GM21360 (cell line): ENCODE results near the gene OR5K4.

Experiments used
- ATAC-seq: cut with Tn5 transposase; IDR thresholded peaks from one replicate; pipeline ENCODE4 v1.9.1; 2021; ENCODE audit warnings: mild to moderate bottlenecking, moderate library complexity; ENCODE audit not compliant: unreplicated experiment

Gene OR5K4

GRCh38 chr3:98353554-98353953 lies at the start of gene OR5K4:
Gene OR5K4 (plus strand): TSS chr3:98353854. CDS start chr3:98353854, 0 bp downstream.
- no peak for ATAC-seq

- no peak for ATAC-seq
These were observed 31.6 kb upstream of the OR5K4 start for GRCh38 chr3:98322101-98322500.

- no peak for ATAC-seq
These were observed 31.0 kb upstream of the OR5K4 start for GRCh38 chr3:98322686-98323085.

GRCh38 chr3:98323425-98323824 lies 30.2 kb upstream of the OR5K4 start:
- no peak for ATAC-seq

GRCh38 chr3:98325055-98325454 lies 28.6 kb upstream of the OR5K4 start:
- no peak for ATAC-seq

- ATAC-seq: no peak
These were observed 27.4 kb upstream of the OR5K4 start for GRCh38 chr3:98326105-98326893.

- peak; percentile 52 for ATAC-seq
These were observed 26.7 kb upstream of the OR5K4 start for GRCh38 chr3:98326945-98327344.

GRCh38 chr3:98328933-98329332 lies 24.7 kb upstream of the OR5K4 start:
- ATAC-seq: no peak

GRCh38 chr3:98329392-98330124 lies 24.1 kb upstream of the OR5K4 start:
- ATAC-seq: peak; percentile 68

- no peak for ATAC-seq
These were observed 22.3 kb upstream of the OR5K4 start for GRCh38 chr3:98331329-98331728.

GRCh38 chr3:98333989-98334606 lies 19.6 kb upstream of the OR5K4 start:
- no peak for ATAC-seq

GRCh38 chr3:98339031-98339430 lies 14.6 kb upstream of the OR5K4 start:
- no peak for ATAC-seq

GRCh38 chr3:98341758-98342157 lies 11.9 kb upstream of the OR5K4 start:
- ATAC-seq: no peak

- ATAC-seq: no peak
These were observed 9.8 kb upstream of the OR5K4 start for GRCh38 chr3:98343647-98344507.

- ATAC-seq: no peak
These were observed 3.6 kb upstream of the OR5K4 start for GRCh38 chr3:98350082-98350481.

GRCh38 chr3:98359250-98359649 lies 5.6 kb downstream of the OR5K4 start:
- no peak for ATAC-seq

- peak; percentile 83 for ATAC-seq
These were observed 6.5 kb downstream of the OR5K4 start for GRCh38 chr3:98359993-98360675.

- ATAC-seq: no peak
These were observed 7.0 kb downstream of the OR5K4 start for GRCh38 chr3:98360681-98361080.

GRCh38 chr3:98361289-98361688 lies 7.6 kb downstream of the OR5K4 start:
- ATAC-seq: peak; percentile 59
